ENCODE data around the gene FTO.

GRCh38 chr16:54049591-54050458 lies 345.9 kb downstream of the FTO start:
- no peak for TF ChIP-seq SP1 (IDR thresholded peaks at IDR 0.05)
- no peak for TF ChIP-seq SP1 (CRISPR knock-in tag; IDR thresholded peaks at IDR 0.05)
- no peak for TF ChIP-seq ZSCAN5A (CRISPR knock-in tag; IDR thresholded peaks at IDR 0.05; ENCODE audit: borderline replicate concordance)
- TF ChIP-seq NR1H2 (CRISPR knock-in tag; IDR thresholded peaks at IDR 0.05; ENCODE audit: borderline replicate concordance, low read depth) = no peak
- TF ChIP-seq USF2 (IDR thresholded peaks at IDR 0.05; ENCODE audit: low read depth, low read length) = no peak
- TF ChIP-seq USF2 (CRISPR knock-in tag; IDR thresholded peaks at IDR 0.05; ENCODE audit: borderline replicate concordance) = no peak
- no peak for TF ChIP-seq KAT2B (IDR thresholded peaks at IDR 0.05; ENCODE audit: borderline replicate concordance, low read depth, low read length)
- TF ChIP-seq HDAC1 (CRISPR knock-in tag; IDR thresholded peaks at IDR 0.05) = no peak
- no peak for TF ChIP-seq WIZ (CRISPR knock-in tag; IDR thresholded peaks at IDR 0.05)
- TF ChIP-seq PAWR (CRISPR knock-in tag; IDR thresholded peaks at IDR 0.05; ENCODE audit: borderline replicate concordance) = no peak
- no peak for TF ChIP-seq MLX (CRISPR knock-in tag; IDR thresholded peaks at IDR 0.05)
- TF ChIP-seq HDAC2 (CRISPR knock-in tag; IDR thresholded peaks at IDR 0.05) = no peak
- TF ChIP-seq BHLHE40 (IDR thresholded peaks at IDR 0.05; ENCODE audit: low read length) = no peak
- TF ChIP-seq MXI1 (IDR thresholded peaks at IDR 0.05; ENCODE audit: borderline replicate concordance, low read depth, low read length) = no peak
- TF ChIP-seq POLR2AphosphoS5 (IDR thresholded peaks at IDR 0.05; ENCODE audit: low read depth, low read length) = no peak
